ENCODE data around the gene ASPG.

The ASPG gene

GRCh38 chr14:104096751-104097700, 11.5 kb downstream of the ASPG start:
- Histone ChIP-seq H3K27me3 (ENCODE audit: control insufficient read depth, insufficient read depth, low read length) (peaks cover 13% of the 10 kb centered on the region), H3K9me3 (ENCODE audit: control insufficient read depth, low read length) (no peaks in the 10 kb centered on the region), H3K9ac (ENCODE audit: low read length) (no peak overlapping the region), H3K4me3 (ENCODE audit: low read length) (no peak overlapping the region), H3K36me3 (ENCODE audit: control insufficient read depth, insufficient read depth, low read length) (no peaks in the 10 kb centered on the region), H3K4me1 (ENCODE audit: control insufficient read depth, insufficient read depth, low read length) (peaks cover 53% of the 10 kb centered on the region)

GRCh38 chr14:104098272-104099095, 13.0 kb downstream of the ASPG start:
- Histone ChIP-seq H3K36me3 (ENCODE audit: control insufficient read depth, insufficient read depth, low read length) (no peaks in the 10 kb centered on the region), H3K27me3 (ENCODE audit: control insufficient read depth, insufficient read depth, low read length) (peaks cover 13% of the 10 kb centered on the region), H3K4me3 (ENCODE audit: low read length) (no peak overlapping the region), H3K4me1 (ENCODE audit: control insufficient read depth, insufficient read depth, low read length) (peaks cover 55% of the 10 kb centered on the region), H3K9me3 (ENCODE audit: control insufficient read depth, low read length) (no peaks in the 10 kb centered on the region), H3K9ac (ENCODE audit: low read length) (no peak overlapping the region)

- H3K9ac ChIP-seq (ENCODE audit: low read length) = no peak overlapping the region
- no peaks in the 10 kb centered on the region for H3K9me3 ChIP-seq (ENCODE audit: control insufficient read depth, low read length)
- H3K27me3 ChIP-seq (ENCODE audit: control insufficient read depth, insufficient read depth, low read length) = peaks cover 13% of the 10 kb centered on the region
- H3K4me3 ChIP-seq (ENCODE audit: low read length) = no peak overlapping the region
- peaks cover 57% of the 10 kb centered on the region for H3K4me1 ChIP-seq (ENCODE audit: control insufficient read depth, insufficient read depth, low read length)
- no peaks in the 10 kb centered on the region for H3K36me3 ChIP-seq (ENCODE audit: control insufficient read depth, insufficient read depth, low read length)
Measured at GRCh38 chr14:104099096-104100041, 13.9 kb downstream of the ASPG start.

- Histone ChIP-seq H3K4me3 (ENCODE audit: low read length) (no peak overlapping the region), H3K9me3 (ENCODE audit: control insufficient read depth, low read length) (no peaks in the 10 kb centered on the region), H3K36me3 (ENCODE audit: control insufficient read depth, insufficient read depth, low read length) (no peaks in the 10 kb centered on the region), H3K4me1 (ENCODE audit: control insufficient read depth, insufficient read depth, low read length) (peaks cover 58% of the 10 kb centered on the region), H3K9ac (ENCODE audit: low read length) (no peak overlapping the region), H3K27me3 (ENCODE audit: control insufficient read depth, insufficient read depth, low read length) (peaks cover 7% of the 10 kb centered on the region)
Measured at GRCh38 chr14:104100171-104101085, 14.9 kb downstream of the ASPG start.

- Histone ChIP-seq H3K27me3 (ENCODE audit: control insufficient read depth, insufficient read depth, low read length) (peaks cover 3% of the 10 kb centered on the region), H3K4me3 (ENCODE audit: low read length) (no peak overlapping the region), H3K36me3 (ENCODE audit: control insufficient read depth, insufficient read depth, low read length) (no peaks in the 10 kb centered on the region), H3K4me1 (ENCODE audit: control insufficient read depth, insufficient read depth, low read length) (peaks cover 66% of the 10 kb centered on the region), H3K9me3 (ENCODE audit: control insufficient read depth, low read length) (no peaks in the 10 kb centered on the region), H3K9ac (ENCODE audit: low read length) (no peak overlapping the region)
Measured at GRCh38 chr14:104101086-104101621, 15.7 kb downstream of the ASPG start.

GRCh38 chr14:104101651-104102281, 16.3 kb downstream of the ASPG start:
- Histone ChIP-seq H3K27me3 (ENCODE audit: control insufficient read depth, insufficient read depth, low read length) (no peaks in the 10 kb centered on the region), H3K36me3 (ENCODE audit: control insufficient read depth, insufficient read depth, low read length) (no peaks in the 10 kb centered on the region), H3K4me3 (ENCODE audit: low read length) (no peak overlapping the region), H3K4me1 (ENCODE audit: control insufficient read depth, insufficient read depth, low read length) (peaks cover 72% of the 10 kb centered on the region), H3K9ac (ENCODE audit: low read length) (no peak overlapping the region), H3K9me3 (ENCODE audit: control insufficient read depth, low read length) (no peaks in the 10 kb centered on the region)

GRCh38 chr14:104102282-104102914, 16.9 kb downstream of the ASPG start:
- Histone ChIP-seq H3K4me1 (ENCODE audit: control insufficient read depth, insufficient read depth, low read length) (peaks cover 78% of the 10 kb centered on the region), H3K9ac (ENCODE audit: low read length) (no peak overlapping the region), H3K4me3 (ENCODE audit: low read length) (no peak overlapping the region)

GRCh38 chr14:104103061-104103445, 17.6 kb downstream of the ASPG start:
- peaks cover 85% of the 10 kb centered on the region for H3K4me1 ChIP-seq (ENCODE audit: control insufficient read depth, insufficient read depth, low read length)

More at GRCh38 chr14:104102282-104102914, 16.9 kb downstream of the ASPG start:
- Histone ChIP-seq H3K9me3 (ENCODE audit: control insufficient read depth, low read length) (no peaks in the 10 kb centered on the region), H3K27me3 (ENCODE audit: control insufficient read depth, insufficient read depth, low read length) (no peaks in the 10 kb centered on the region), H3K36me3 (ENCODE audit: control insufficient read depth, insufficient read depth, low read length) (no peaks in the 10 kb centered on the region)

GRCh38 chr14:104103446-104104075, 18.1 kb downstream of the ASPG start:
- Histone ChIP-seq H3K36me3 (ENCODE audit: control insufficient read depth, insufficient read depth, low read length) (no peaks in the 10 kb centered on the region), H3K27me3 (ENCODE audit: control insufficient read depth, insufficient read depth, low read length) (no peaks in the 10 kb centered on the region), H3K9me3 (ENCODE audit: control insufficient read depth, low read length) (no peaks in the 10 kb centered on the region), H3K9ac (ENCODE audit: low read length) (no peak overlapping the region), H3K4me1 (ENCODE audit: control insufficient read depth, insufficient read depth, low read length) (peaks cover 90% of the 10 kb centered on the region), H3K4me3 (ENCODE audit: low read length) (no peak overlapping the region)

More at GRCh38 chr14:104103061-104103445, 17.6 kb downstream of the ASPG start:
- Histone ChIP-seq H3K27me3 (ENCODE audit: control insufficient read depth, insufficient read depth, low read length) (no peaks in the 10 kb centered on the region), H3K9me3 (ENCODE audit: control insufficient read depth, low read length) (no peaks in the 10 kb centered on the region), H3K9ac (ENCODE audit: low read length) (no peak overlapping the region), H3K4me3 (ENCODE audit: low read length) (no peak overlapping the region), H3K36me3 (ENCODE audit: control insufficient read depth, insufficient read depth, low read length) (no peaks in the 10 kb centered on the region)
